CMK (cell line): ENCODE results near the gene SELENON.
A peak's percentile ranks its signal among the peaks of the same experiment; 100 is the strongest.

Experiments used
- DNase-seq: peaks from one replicate; pipeline ENCODE4 v3.0.0-alpha.2; 2010; ENCODE audit warnings: low read depth

Gene SELENON

DNA sequence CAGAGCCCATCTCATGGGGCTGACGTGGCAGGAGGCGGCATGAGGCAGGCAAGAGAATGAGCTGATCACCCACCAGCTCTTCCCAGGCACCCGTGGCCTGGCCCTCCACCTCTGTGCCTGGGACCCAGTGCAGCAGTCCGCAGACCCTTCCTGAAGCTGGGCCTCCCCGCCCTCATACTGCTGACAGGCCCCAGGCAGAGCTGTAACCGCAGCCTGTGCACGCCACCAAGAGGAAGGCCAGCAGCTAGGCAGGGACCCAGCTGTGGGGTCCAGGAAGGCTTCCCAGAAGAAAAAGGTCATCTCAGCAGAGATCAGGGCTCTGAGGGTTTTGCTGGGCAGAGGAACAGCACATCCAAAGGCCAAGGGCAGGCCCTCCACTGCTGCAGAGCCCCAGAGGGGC is 9.9 kb downstream of the SELENON start:
- DNase-seq: no peak

DNA sequence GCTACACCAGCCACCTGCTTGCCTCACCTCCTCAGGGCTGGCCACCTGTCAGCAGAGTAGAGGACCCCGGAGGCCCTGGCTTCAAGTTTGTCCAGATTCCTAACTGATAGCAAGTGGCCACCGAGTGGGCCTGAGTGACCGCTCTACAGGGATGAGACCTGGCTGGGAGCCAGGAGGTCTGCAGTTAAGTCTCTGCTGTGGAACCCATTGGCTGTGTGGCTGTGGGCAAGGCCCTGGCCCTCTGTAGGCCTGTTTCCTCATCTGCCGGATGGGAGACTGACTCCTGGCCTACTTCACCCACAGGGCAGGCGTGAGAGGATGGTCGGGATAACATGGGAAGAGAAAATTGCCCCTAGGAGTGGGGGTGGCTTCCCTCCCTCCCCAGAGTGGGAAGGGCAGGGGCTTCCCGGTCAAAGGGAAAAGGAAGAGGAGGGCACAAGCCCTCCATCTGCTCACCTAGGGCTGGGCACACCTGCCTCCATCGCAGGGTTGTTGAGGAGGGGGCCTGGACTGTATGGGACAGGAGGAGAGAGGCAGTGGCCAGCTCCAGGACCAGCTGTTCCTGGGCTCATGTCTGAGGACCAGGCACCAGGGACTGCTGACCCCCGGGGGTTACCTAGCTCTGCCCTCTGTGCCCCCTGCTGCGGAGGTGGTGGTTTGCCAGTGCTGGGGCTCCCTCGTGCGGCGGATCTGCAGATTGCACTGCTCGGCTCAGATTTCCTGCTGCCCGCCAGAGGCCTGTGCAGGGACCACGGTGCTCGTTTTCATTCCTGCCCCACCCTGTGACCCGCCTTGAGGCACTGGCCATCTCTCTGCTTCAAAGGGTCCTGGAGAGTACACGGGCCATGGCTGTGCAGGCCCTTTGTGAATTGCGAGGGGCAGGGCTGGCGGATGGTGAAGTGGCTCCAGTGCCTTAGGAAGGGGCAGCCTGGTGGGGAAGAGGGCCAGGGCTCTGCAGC is 10.6 kb downstream of the SELENON start:
- DNase-seq: no peak

DNA sequence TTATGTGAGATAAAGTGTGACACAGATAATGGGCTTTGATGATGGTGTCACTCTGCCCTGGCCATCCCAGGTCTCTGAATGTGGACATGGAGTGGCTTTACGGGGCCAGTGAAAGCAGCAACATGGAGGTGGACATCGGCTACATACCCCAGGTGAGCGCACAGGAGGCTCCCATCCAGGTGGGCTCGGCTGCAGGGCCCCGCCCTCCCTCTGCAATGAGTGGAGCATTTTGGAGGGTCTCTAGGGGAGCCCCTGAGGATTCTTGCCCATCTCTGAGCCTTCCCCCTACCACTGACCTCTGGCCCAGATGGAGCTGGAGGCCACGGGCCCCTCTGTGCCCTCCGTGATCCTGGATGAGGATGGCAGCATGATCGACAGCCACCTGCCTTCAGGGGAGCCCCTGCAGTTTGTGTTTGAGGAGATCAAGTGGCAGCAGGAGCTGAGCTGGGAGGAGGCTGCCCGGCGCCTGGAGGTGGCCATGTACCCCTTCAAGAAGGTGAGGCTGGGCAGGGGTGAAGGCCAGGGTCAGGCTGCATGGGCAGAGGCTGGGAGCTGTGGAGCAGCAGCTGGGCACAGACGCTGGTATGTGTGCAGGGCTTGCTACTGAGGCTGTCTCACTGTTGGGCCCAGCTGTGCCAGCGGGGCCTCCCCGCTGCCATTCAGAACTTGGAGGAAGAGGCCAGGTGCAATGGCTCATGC is 11.5 kb downstream of the SELENON start:
- DNase-seq: no peak

DNA sequence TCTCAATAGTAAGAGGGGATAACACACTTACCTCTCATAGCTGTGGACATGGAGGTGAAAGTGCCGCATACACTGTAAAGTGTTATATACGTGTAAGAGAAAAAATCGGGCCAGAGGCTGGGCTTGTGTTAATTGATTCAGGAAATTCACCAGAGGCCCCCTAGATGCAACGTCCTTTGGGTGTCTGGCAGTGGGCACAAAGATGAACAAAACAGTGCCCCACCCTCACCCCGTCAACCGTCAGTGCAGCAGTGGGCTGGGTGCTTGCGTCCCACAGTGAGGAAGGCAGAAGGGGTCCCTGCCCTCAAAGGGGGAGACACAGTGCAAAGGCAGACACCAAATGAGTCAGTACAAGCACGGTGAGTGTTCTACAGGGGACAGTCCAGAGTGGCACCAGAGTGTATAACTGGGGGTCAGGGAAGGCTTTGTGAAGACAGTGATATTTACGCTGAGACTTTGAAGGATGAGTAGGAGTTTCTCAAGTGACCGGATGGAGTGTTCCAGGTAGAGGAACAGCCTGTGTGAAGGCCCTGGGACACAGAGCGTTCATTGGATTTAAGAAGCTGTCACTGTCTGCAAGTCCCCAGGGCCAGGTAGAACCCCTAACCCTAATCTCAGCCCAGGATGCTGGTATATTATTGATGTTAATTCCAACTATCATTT is 13.2 kb downstream of the SELENON start:
- DNase-seq: no peak

DNA sequence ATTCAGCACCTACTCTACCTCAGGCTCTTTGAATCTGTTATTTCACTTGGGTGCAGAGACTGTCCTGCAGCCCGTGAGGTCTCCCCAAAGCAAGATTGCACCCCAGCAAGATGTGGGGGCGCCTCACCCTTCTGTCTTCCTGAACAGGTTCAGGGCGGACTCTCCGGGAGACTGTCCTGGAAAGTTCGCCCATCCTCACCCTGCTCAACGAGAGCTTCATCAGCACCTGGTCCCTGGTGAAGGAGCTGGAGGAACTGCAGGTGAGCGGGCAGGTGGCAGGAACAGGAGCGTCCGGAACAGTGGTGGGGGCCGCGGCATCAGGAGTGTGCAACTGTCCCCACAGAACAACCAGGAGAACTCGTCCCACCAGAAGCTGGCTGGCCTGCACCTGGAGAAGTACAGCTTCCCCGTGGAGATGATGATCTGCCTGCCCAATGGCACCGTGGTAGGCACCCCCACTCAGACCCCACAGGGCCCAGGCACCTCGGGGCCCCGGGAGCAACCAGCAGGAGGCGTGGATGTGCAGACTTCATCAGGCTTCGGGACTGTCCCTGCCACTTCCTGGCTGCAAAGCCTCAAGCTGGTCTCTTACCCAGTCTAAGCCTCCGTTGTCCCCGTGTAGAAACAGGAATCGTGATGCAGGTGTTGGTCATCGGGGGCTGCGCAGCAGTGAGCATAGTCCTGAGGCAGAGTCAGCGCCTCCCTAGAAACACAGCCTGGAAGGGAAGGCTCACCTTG is 13.9 kb downstream of the SELENON start:
- no peak for DNase-seq

DNA sequence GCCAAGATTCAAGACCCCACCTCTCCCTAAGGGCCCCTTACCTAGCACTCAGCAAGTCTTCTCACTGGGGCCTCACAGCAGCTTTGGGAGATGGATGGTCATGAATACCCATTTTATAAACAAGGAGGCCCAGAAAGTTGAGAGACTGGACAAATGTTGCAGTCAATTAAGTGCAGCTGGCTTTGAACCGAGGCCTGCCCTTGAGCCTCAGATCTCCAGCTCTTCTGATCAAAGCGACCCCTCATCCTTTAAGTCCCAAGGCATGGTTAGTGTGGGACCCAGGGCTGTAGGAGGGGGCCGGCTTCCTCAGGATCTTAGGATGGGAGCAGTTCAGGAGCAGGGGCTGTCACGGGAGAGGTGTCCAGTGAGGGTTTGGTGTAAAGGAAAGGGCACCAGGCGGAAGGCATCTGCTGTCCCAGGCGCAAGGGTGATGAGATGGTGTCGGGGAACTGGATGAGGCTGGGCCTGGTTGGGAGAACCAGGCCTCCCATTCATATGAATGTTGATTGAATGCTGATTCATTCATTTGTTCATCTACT is 14.6 kb downstream of the SELENON start:
- no peak for DNase-seq

DNA sequence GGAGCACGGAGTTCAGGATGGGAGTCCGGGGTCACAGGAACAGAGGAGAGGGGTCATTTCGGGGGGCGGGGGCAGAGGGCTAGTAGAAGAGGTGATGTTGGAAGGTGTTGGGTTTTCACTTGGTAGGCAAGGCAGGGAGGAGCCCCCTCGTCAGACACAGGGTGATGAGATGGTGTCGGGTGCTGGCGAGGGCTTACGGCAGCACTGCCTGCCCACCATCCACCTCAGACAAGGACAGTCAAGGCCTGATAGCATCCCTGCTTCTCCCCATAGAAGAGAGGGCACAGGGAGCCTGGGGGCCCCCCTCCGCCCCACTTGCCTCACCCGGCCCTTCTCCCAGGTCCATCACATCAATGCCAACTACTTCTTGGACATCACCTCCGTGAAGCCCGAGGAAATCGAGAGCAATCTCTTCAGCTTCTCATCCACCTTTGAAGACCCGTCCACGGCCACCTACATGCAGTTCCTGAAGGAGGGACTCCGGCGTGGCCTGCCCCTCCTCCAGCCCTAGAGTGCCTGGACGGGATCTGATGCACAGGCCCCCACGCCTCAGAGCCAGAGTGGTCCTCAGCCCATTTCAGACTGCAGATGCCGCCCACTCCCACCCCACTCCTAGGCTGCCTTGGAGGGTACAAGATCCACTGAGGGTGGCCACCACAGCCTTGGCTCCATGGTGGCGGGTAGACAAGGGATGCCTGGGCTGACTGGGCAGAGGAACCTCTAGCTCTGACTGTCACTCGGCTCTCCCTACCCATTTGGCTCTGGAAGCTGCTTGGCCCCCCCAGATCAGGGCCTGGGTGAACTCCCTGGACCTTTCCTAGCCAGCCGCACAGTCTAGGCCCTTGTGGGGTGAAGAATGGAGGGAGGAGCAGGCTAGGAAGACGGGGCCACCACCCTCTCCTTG is 15.5 kb downstream of the SELENON start:
- no peak for DNase-seq

DNA sequence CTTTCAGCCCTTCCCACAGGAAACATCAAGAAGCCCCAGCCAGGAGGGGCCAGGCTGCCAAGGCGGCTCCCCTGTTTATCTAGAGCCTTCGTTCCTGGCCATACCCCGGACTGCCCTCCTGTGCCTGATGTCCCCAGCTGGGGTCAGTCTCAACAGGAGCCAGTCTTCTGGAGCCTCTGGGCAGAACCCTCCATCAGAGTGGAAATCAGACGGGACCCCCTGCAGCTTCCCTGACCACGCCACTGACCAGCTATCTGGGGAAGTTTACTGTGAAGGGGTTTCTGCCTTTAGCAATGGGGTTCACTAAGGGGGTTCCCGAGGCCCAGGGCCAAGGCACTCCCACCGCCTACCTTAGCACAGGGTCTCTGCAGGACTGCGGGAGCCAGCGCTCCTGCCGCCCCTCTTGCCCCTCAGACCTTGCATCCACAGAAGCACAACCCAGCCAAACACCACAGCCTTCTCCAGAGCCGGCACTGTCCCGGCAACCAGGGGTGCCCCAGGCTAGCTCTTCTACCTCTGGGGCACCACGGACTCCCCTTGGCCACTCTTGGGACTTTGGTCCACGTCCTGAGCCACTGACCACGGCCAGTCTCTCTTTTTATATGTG is 16.2 kb downstream of the SELENON start:
- no peak for DNase-seq

DNA sequence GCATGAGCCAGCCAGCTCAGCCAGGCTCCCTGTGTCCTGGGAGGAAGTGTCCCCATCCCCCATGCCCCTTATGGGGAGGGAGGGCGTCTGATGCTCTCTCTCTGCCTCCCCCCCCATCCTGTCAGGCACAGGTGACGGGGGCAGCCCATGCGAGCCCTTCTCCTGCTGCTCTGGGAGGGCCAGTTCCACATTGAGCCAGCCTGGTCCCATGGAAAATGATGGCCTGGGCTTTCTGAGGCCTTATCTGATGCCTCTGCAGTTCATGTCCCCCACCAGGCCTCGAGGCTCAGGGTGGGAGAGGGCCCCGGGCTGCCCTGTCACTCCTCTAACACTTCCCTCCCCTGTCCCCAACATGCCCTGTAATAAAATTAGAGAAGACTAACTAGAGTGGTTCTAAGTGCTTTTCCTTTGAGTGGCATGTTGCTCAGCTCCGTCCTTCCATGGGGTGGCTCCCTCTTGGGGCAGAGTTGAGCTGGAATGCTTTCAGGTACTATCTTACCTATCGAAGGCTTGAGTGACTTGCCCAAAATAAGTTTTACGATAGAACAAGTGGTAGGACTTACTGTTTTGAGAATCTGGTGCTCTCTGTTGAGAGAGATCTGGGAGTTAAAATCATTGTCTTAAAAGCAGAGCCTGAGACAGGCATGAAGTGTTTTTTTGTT is 18.0 kb downstream of the SELENON start:
- no peak for DNase-seq

DNA sequence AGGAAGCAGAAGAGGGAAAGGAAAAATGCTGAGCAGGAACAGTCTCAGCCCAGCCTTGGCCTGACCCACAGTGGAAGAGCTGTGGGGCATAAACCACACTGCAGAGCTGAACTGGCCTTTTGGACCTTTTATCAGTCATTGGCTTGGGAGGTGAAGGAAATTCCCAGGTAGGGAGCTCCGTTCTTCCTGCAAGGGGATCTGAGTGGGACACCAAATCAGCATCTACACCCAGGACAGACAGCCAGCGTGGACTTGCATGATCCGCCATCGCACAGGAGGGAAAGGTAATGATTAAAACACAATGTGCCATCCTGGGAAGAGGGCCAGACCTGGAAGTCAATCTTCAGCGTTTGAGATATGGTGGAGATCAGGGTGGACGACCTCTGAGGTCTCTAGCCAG is 18.6 kb downstream of the SELENON start:
- no peak for DNase-seq

DNA sequence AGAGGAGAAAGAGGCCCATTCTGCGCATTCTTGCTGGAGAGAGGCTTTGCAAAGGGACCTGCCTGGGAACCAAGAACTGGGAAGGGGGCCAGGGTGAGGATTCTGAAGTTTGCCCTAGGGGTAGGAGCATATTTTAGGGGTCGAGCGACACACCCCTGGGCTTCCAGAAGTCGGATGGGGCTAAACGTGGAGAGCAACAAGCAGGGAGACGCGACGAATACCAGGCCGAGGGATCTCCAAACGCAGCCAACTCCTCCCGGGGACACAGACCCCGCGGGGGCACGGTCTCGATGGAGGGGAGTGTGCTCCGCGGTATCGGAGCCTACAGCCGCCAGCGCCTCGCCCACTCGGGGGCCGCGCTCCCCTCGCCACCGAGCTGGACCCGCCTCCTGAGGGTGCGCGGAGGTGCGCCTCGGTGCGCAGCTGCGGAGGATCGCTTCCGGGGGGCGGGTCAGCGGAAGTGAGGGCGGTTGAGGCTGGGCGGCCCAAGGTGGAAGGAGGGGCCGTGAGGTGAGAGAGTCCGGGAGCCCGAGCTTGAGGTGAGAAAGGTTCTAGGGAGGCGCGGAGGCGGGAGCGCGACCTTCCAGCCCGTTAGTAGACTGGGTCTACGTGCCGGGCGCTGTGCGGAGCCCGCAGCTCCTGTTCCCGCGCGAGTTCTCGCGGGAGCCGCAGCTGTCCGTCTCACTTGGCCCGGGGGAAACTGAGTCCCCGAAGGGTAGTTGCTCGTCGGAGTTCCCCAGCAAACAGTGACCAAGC is 19.7 kb downstream of the SELENON start, which contains the start of gene MTFR1L:
TSS of gene MTFR1L (plus strand) at position 464 of the 756 bp plus-strand sequence. CDS start 3,151 bp downstream, outside the sequence.
- DNase-seq: peak; percentile 89

DNA sequence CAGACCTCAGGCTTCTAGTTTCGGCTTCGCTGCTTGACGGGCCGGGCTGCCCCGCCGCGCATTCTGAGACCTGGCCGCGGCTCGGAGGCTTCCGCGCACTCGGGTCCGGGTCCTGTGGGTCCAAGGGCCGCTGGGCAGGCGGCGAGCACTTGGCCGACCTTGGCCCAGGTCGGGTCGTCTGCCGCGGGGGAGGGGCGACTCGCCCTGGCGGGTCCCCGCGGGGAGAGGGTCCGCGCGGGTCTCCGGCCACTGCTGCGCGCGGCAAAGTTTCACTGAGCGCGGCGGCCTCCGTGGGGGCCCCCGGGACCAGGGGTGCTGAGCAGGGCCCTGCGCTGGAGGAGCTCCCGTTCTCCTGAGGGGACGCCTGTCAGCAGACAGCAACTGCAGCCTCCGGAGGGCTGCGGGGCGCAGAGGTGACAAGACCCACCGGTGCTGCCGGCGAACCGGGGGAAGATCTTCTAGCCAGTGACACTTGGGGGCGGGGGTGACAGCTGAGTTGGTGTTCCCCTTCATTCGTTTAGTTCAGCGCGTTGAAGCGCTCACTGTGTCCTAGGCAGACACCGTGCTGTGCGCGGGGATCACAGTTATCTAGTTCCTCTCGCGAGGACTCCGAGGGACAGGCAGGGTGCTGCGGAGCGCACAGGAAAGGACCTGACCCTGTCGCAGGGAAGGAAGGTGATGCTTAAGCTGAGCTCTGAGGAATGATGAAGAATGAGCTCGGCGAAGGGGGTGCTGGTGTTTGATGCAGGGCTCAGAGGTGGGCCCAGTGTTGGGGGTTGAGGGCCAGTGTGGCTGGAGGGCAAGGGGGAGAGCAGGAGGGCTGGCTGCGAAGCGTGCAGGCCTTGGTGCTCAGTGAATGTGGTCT is 20.5 kb downstream of the SELENON start:
- no peak for DNase-seq

DNA sequence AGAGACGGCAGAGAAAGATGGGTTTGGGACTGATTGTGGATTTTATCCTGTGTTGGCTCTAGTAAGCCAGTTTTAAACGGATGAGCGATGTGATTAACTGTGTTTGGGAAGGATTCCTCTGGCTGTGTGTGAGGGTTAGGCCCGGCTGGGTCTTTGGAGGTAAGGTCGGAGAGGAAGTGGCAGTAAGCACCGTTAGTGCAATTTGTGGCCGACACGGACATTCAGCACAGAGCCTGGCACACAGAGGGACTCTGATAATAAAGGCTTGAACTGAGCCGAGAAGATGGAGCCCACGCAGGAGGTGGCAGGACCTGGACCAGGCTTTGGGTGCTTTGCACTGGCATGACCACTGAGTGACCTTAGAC is 21.1 kb downstream of the SELENON start:
- DNase-seq: no peak

DNA sequence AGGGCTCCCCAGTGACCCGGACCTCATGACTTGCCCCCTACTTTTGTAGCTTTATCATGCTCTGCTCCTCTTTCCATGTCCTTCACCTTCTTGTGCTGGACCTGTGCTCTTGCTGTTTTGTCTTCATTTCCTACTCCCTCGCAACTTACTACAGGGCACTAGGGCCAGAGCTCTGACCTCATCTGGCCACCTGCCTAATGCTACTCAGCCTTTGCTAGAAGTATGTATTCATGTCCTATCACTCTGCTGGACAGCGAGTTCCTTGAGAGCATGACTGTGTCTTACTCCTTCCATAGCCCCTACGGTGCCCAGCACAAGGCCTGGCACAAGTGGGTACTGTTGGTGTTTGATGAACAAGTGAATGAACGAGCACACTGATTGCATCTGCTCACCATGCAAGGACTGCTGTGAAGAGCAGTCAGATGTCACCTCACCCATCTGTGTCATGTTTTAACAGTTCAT is 21.7 kb downstream of the SELENON start:
- DNase-seq: no peak

DNA sequence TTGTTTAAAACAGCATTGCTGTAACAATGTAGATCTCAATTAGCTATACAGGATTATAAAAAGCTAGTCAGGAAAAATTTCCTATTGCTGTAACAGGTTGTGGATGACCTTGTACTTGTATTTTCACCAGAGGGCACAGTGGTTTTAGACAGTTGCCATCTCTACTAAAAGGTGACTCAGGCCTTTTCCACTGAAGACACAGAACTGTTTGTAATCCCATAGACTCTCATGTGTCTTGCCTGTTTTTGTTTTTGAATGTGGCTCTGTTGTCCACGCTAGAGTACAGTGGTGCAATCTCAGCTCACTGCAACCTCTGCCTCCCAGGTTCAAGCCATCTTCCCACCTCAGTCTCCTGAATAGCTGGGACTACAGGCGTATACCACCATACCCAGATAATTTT is 25.6 kb downstream of the SELENON start:
- DNase-seq: no peak

DNA sequence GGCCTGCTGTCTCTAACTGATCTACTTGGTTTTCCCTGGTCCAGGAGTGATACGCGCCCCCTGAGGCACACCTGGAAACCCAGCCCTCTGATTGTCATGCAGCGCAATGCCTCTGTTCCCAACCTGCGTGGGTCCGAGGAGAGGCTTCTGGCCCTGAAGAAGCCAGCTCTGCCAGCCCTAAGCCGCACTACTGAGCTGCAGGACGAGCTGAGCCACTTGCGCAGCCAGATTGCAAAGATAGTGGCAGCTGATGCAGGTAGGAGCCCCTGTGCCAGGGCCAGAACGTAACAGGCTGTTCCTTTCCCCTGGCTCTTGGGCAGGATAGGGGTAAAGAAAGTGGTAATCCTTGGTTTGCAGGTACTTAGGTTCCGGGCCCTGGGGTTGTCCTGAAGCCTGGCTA is 26.6 kb downstream of the SELENON start:
- no peak for DNase-seq

DNA sequence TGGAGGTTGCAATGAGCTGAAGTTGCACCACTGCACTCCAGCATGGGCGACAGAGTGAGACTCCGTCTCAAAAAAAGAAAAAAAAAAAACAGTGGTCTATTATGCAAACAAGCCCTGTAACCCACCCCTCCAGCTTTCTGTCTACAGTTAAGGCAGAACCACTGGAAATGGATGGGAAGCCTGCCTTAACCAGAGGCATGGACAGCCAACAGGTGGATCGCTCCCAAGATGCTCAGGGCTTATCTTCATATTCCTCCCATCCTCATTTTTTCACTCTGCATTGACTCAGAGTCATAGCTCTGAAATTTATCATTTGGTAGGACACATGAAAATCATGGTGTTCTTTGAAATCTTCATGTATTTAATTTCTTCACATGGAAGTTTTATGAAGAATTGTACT is 28.5 kb downstream of the SELENON start:
- DNase-seq: no peak

DNA sequence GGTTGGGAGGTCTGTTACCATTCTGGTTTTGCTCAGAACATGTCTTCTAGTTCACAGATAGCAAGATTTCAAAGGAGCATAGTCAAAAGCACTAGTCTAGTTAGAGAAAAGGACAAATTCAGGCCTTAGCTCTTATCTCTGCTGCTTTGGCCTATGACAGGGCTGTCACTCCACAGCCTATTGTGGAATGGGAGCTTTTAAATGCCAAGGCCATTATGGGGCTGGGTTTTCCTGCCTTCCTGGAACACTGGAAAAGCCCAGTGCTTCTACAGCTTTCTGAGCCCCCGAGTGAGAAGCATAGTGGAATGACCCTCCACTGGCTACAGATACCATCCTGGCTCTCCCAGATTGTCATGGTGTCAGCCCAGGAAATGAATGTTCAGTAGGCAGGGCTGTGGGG is 29.1 kb downstream of the SELENON start:
- DNase-seq: no peak
